WTC11 (cell line): ENCODE results near the gene DPP7. TPM values are rescaled to one million over a fixed set of nuclear protein-coding genes. Genes with fewer than 3 reads are reported as not detected.

Experiments
- ATAC-seq: fragments of 200-7000 bp; cut with Tn5 transposase; 2 replicates; pipeline ENCODE4 v1.10.0; 2021; ENCODE audit warnings: mild to moderate bottlenecking, moderate library complexity
- CTCF ChIA-PET: fragments of 300-600 bp; sonication (Branson Sonifier 250); formaldehyde crosslinking; loops from one replicate; lab custom pipeline; 2021; ENCODE audit warnings: antibody characterized with exemption; lab: Charles Lee
- POLR2A ChIA-PET: fragments of 350-600 bp; sonication (Branson Sonifier 250); formaldehyde crosslinking; loops from one replicate; lab custom pipeline; 2021; ENCODE audit warnings: antibody characterized with exemption; lab: Charles Lee
- DNase-seq: peaks from one replicate; pipeline ENCODE4 v3.0.0; 2021; ENCODE audit warnings: low spot score
- H3K27ac Mint-ChIP-seq: 2 replicates; pipeline ENCODE4 v1.8.0; 2021; ENCODE audit warnings: mixed read lengths
- H3K27me3 Mint-ChIP-seq: 2 replicates; pipeline ENCODE4 v1.8.0; 2021; ENCODE audit warnings: low read depth, mild to moderate bottlenecking, moderate library complexity, mixed read lengths
- H3K36me3 Mint-ChIP-seq: 2 replicates; pipeline ENCODE4 v1.8.0; 2021; ENCODE audit warnings: mixed read lengths
- H3K4me1 Mint-ChIP-seq: 2 replicates; pipeline ENCODE4 v1.8.0; 2022; ENCODE audit warnings: mixed read lengths
- H3K4me3 Mint-ChIP-seq: 2 replicates; pipeline ENCODE4 v1.8.0; 2021; ENCODE audit warnings: mild to moderate bottlenecking, moderate library complexity, mixed read lengths
- H3K9me3 Mint-ChIP-seq: 2 replicates; pipeline ENCODE4 v1.8.0; 2021; ENCODE audit warnings: mixed read lengths
- CBFB ChIP-seq: sonication (generic); formaldehyde crosslinking; IDR thresholded peaks from 2 replicates; pipeline ENCODE4 v1.8.1; 2022; ENCODE audit warnings: mild to moderate bottlenecking, low read depth, missing genetic modification reagents
- GABPB1 ChIP-seq: sonication (generic); formaldehyde crosslinking; IDR thresholded peaks from 2 replicates; pipeline ENCODE4 v1.8.1; 2023; ENCODE audit warnings: mild to moderate bottlenecking, missing genetic modification reagents
- JAZF1 ChIP-seq: fragments of 250-450 bp; sonication (Bioruptor Pico); IDR thresholded peaks from 2 replicates; pipeline ENCODE4 v1.9.0; 2021; ENCODE audit warnings: moderate library complexity, mild to moderate bottlenecking, inconsistent platforms
- MXD4 ChIP-seq: fragments of 250-450 bp; sonication (Bioruptor Pico); IDR thresholded peaks from 2 replicates; pipeline ENCODE4 v1.8.0; 2021; ENCODE audit warnings: mild to moderate bottlenecking, moderate library complexity, borderline replicate concordance
- NFYB ChIP-seq: sonication (generic); formaldehyde crosslinking; conservative IDR thresholded peaks from 2 replicates; pipeline ENCODE4 v1.8.0; 2022; ENCODE audit warnings: low read depth, missing genetic modification reagents
- SMAD4 ChIP-seq: sonication (generic); formaldehyde crosslinking; IDR thresholded peaks from 2 replicates; pipeline ENCODE4 v1.8.0; 2022; ENCODE audit warnings: mild to moderate bottlenecking, missing genetic modification reagents
- ZNF219 ChIP-seq: sonication (generic); formaldehyde crosslinking; IDR thresholded peaks from 2 replicates; pipeline ENCODE4 v1.8.0; 2023; ENCODE audit warnings: missing genetic modification reagents, mild to moderate bottlenecking, borderline replicate concordance
- ZNF232 ChIP-seq: sonication (generic); formaldehyde crosslinking; IDR thresholded peaks from 2 replicates; pipeline ENCODE4 v1.8.0; 2022; ENCODE audit warnings: mild to moderate bottlenecking, missing genetic modification reagents
- ZNF396 ChIP-seq: fragments of 250-450 bp; sonication (Bioruptor Pico); IDR thresholded peaks from 2 replicates; pipeline ENCODE4 v1.8.0; 2021; ENCODE audit warnings: mild to moderate bottlenecking, moderate library complexity, borderline replicate concordance
- ZNF425 ChIP-seq: fragments of 250-450 bp; sonication (Bioruptor Pico); conservative IDR thresholded peaks from 2 replicates; pipeline ENCODE4 v1.9.0; 2021; ENCODE audit warnings: mild to moderate bottlenecking
- ZNF512 ChIP-seq: sonication (generic); formaldehyde crosslinking; IDR thresholded peaks from 2 replicates; pipeline ENCODE4 v1.8.1; 2022; ENCODE audit warnings: missing genetic modification reagents, borderline replicate concordance
- total RNA-seq: library from RNA; stranded (reverse); gene quantifications from 3 replicates; pipeline ENCODE4 v1.2.3, GENCODE V29; 2021
- TF ChIP-seq, protein P1 (sequence below): sonication (generic); formaldehyde crosslinking; IDR thresholded peaks from 2 replicates; pipeline ENCODE4 v1.8.0; 2023; ENCODE audit warnings: mild to moderate bottlenecking, missing genetic modification reagents
- TF ChIP-seq, protein P2 (sequence below): sonication (generic); formaldehyde crosslinking; IDR thresholded peaks from 2 replicates; pipeline ENCODE4 v1.8.0; 2023; ENCODE audit warnings: missing genetic modification reagents
- TF ChIP-seq, protein P3 (sequence below): sonication (generic); formaldehyde crosslinking; conservative IDR thresholded peaks from 2 replicates; pipeline ENCODE4 v1.8.1; 2022; ENCODE audit warnings: mild to moderate bottlenecking, missing genetic modification reagents
- TF ChIP-seq, protein P4 (sequence below): sonication (generic); formaldehyde crosslinking; conservative IDR thresholded peaks from 2 replicates; pipeline ENCODE4 v1.8.1; 2023; ENCODE audit warnings: mild to moderate bottlenecking, low read depth, missing genetic modification reagents, moderate library complexity

DPP7 gene
- total RNA-seq, 1 experiment from 2014 or later: 38.9 TPM

GRCh38 chr9:137146527-137146918 is 32.0 kb upstream of the DPP7 start (continued):
- TF ChIP-seq, protein P1, sequence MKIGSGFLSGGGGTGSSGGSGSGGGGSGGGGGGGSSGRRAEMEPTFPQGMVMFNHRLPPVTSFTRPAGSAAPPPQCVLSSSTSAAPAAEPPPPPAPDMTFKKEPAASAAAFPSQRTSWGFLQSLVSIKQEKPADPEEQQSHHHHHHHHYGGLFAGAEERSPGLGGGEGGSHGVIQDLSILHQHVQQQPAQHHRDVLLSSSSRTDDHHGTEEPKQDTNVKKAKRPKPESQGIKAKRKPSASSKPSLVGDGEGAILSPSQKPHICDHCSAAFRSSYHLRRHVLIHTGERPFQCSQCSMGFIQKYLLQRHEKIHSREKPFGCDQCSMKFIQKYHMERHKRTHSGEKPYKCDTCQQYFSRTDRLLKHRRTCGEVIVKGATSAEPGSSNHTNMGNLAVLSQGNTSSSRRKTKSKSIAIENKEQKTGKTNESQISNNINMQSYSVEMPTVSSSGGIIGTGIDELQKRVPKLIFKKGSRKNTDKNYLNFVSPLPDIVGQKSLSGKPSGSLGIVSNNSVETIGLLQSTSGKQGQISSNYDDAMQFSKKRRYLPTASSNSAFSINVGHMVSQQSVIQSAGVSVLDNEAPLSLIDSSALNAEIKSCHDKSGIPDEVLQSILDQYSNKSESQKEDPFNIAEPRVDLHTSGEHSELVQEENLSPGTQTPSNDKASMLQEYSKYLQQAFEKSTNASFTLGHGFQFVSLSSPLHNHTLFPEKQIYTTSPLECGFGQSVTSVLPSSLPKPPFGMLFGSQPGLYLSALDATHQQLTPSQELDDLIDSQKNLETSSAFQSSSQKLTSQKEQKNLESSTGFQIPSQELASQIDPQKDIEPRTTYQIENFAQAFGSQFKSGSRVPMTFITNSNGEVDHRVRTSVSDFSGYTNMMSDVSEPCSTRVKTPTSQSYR: no peak
- TF ChIP-seq ZNF512 (no peak), ZNF219 (CRISPR knock-in tag) (no peak), NFYB (CRISPR knock-in tag) (no peak), SMAD4 (CRISPR knock-in tag) (no peak), JAZF1 (no peak), ZNF425 (CRISPR knock-in tag) (no peak), GABPB1 (CRISPR knock-in tag) (no peak), ZNF396 (CRISPR knock-in tag) (no peak)
- TF ChIP-seq, protein P2, sequence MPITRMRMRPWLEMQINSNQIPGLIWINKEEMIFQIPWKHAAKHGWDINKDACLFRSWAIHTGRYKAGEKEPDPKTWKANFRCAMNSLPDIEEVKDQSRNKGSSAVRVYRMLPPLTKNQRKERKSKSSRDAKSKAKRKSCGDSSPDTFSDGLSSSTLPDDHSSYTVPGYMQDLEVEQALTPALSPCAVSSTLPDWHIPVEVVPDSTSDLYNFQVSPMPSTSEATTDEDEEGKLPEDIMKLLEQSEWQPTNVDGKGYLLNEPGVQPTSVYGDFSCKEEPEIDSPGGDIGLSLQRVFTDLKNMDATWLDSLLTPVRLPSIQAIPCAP (CRISPR knock-in tag): no peak
- TF ChIP-seq, protein P3, sequence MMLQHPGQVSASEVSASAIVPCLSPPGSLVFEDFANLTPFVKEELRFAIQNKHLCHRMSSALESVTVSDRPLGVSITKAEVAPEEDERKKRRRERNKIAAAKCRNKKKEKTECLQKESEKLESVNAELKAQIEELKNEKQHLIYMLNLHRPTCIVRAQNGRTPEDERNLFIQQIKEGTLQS (CRISPR knock-in tag): no peak
- TF ChIP-seq, protein P4, sequence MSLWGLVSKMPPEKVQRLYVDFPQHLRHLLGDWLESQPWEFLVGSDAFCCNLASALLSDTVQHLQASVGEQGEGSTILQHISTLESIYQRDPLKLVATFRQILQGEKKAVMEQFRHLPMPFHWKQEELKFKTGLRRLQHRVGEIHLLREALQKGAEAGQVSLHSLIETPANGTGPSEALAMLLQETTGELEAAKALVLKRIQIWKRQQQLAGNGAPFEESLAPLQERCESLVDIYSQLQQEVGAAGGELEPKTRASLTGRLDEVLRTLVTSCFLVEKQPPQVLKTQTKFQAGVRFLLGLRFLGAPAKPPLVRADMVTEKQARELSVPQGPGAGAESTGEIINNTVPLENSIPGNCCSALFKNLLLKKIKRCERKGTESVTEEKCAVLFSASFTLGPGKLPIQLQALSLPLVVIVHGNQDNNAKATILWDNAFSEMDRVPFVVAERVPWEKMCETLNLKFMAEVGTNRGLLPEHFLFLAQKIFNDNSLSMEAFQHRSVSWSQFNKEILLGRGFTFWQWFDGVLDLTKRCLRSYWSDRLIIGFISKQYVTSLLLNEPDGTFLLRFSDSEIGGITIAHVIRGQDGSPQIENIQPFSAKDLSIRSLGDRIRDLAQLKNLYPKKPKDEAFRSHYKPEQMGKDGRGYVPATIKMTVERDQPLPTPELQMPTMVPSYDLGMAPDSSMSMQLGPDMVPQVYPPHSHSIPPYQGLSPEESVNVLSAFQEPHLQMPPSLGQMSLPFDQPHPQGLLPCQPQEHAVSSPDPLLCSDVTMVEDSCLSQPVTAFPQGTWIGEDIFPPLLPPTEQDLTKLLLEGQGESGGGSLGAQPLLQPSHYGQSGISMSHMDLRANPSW (CRISPR knock-in tag): no peak
- TF ChIP-seq, all 79 proteins: peak for 0

DNA sequence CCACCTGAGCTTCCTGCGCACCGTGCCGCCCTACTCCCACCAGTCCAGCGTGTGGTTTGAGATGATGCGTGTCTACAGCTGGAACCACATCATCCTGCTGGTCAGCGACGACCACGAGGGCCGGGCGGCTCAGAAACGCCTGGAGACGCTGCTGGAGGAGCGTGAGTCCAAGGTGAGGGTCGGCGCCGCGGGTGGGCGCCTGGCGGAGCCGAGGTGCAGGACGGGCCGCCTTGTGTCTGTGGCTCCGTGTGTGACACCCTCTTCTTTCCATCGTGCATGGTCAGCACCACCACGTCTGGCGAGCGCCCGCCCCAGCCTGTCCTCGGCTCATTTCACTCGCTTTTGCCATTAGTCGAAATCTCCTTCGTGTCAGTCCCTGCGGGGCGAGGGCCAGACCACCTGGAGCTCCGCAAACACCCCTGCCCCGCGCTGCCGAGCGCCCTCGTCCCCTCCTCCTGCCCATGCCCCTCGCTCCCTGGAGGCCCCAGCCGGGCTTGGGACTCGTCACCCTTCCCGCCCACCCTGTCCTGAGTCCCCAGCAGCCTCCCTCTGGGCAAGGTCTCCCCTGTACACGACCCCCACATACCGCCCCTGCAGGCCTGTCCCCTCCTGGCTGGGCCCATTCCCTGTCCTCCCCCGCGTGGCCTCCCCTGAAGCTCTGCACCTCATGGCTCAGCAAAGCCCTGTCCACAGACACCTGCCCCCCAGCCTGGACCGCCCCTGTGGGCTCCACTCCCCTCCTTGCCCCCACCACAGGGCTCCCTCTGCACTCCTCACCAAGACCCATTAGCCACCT is 31.4 kb upstream of the DPP7 start:
- Mint-ChIP-seq H3K4me3 (no peak overlapping the region), H3K27me3 (peaks cover 28% of the 10 kb centered on the region), H3K9me3 (no peaks in the 10 kb centered on the region), H3K4me1 (no peaks in the 10 kb centered on the region; the same call in 1 of the 2 replicates), H3K36me3 (no peaks in the 10 kb centered on the region), H3K27ac (no peak overlapping the region)
- ATAC-seq (no peak), DNase-seq (no peak)
- CTCF ChIA-PET: interaction anchor here (1.5 to 1.8 kb wide), 3 partner anchors 30 to 117 kb away, joined by 3 to 8 read pairs (median 6); no protein-coding TSS in a partner anchor
- POLR2A ChIA-PET: no interaction called here
- TF ChIP-seq, protein P4 (CRISPR knock-in tag): no peak
- TF ChIP-seq NFYB (CRISPR knock-in tag): no peak
- TF ChIP-seq, protein P3 (CRISPR knock-in tag): no peak
- TF ChIP-seq, protein P1: no peak
- TF ChIP-seq ZNF232 (CRISPR knock-in tag): no peak
- TF ChIP-seq MXD4 (CRISPR knock-in tag): no peak
- TF ChIP-seq JAZF1: no peak
- TF ChIP-seq CBFB (CRISPR knock-in tag): no peak
- TF ChIP-seq ZNF219 (CRISPR knock-in tag): no peak
